HepG2 (cell line): Measurements from ENCODE around the gene MMP7. TPM values are rescaled to one million over a fixed set of nuclear protein-coding genes. Genes with fewer than 3 reads are reported as not detected.

Experiments used
- ATF1 ChIP-seq: IDR thresholded peaks from 2 replicates; pipeline ENCODE4 v1.6.1; 2016; ENCODE audit warnings: mild to moderate bottlenecking, control low read depth
- EED ChIP-seq: sonication (generic); formaldehyde crosslinking; IDR thresholded peaks from 2 replicates; pipeline ENCODE4 v1.5.0; 2020; ENCODE audit warnings: mild to moderate bottlenecking, missing genetic modification reagents
- EP300 ChIP-seq, 3 experiments: sonication (generic) in 1 of 3; formaldehyde crosslinking in 1 of 3; IDR thresholded peaks; 2 replicates each; pipeline versions ENCODE4 v1.5.1 to v1.6.1; 2011 to 2020; ENCODE audit warnings: low read depth in 2 of 3, low read length in 2 of 3, borderline replicate concordance in 1 of 3, improper control_type of control experiment in 1 of 3, mild to moderate bottlenecking in 1 of 3, missing genetic modification reagents in 1 of 3, moderate library complexity in 1 of 3
- GTF3A ChIP-seq: sonication (generic); formaldehyde crosslinking; conservative IDR thresholded peaks from 2 replicates; pipeline ENCODE4 v1.4.0; 2020; ENCODE audit warnings: mild to moderate bottlenecking, missing genetic modification reagents
- KLF9 ChIP-seq: IDR thresholded peaks from 2 replicates; pipeline ENCODE4 v1.6.1; 2016; ENCODE audit warnings: low read depth
- MED1 ChIP-seq: sonication (generic); formaldehyde crosslinking; IDR thresholded peaks from 2 replicates; pipeline ENCODE4 v1.4.0; 2020; ENCODE audit warnings: missing genetic modification reagents
- MZF1 ChIP-seq: sonication (generic); formaldehyde crosslinking; IDR thresholded peaks from 2 replicates; pipeline ENCODE4 v1.8.1; 2023; ENCODE audit warnings: mild to moderate bottlenecking, missing genetic modification reagents, borderline replicate concordance
- PHF21A ChIP-seq: sonication (generic); formaldehyde crosslinking; IDR thresholded peaks from 2 replicates; pipeline ENCODE4 v1.5.0; 2020; ENCODE audit warnings: mild to moderate bottlenecking, missing genetic modification reagents
- RXRB ChIP-seq: IDR thresholded peaks from 2 replicates; pipeline ENCODE4 v1.6.1; 2016; ENCODE audit warnings: borderline replicate concordance, missing genetic modification reagents, missing compliant biosample characterization
- SALL1 ChIP-seq: sonication (generic); formaldehyde crosslinking; IDR thresholded peaks from 2 replicates; pipeline ENCODE4 v1.8.0; 2022; ENCODE audit warnings: mild to moderate bottlenecking, missing genetic modification reagents
- SP4 ChIP-seq: sonication (generic); formaldehyde crosslinking; IDR thresholded peaks from 2 replicates; pipeline ENCODE4 v1.8.1; 2023; ENCODE audit warnings: mild to moderate bottlenecking, missing genetic modification reagents
- polyA plus RNA-seq, 8 experiments: library from polyadenylated mRNA; depleted of rRNA in 3 of 8; stranded (reverse) in 7 of 8; unstranded in 1 of 8; fragments of >200 nt; fragmentation: Illumina TruSeq in 4 of 8; extraction: Trizol in 4 of 8; gene quantifications; 2 replicates each; pipeline versions ENCODE4 v1.2.1 to v1.2.3, GENCODE V29; 2011 to 2016; ENCODE audit warnings: low read depth in 4 of 8, missing spikeins in 1 of 8, mixed read lengths in 1 of 8; ENCODE audit not compliant: insufficient read depth in 1 of 8
- total RNA-seq, 5 experiments: library from RNA; depleted of rRNA; stranded (reverse); fragments of >200 nt; fragmentation: Illumina TruSeq; extraction: Trizol; gene quantifications; 2 replicates each; pipeline ENCODE4 v1.2.3, GENCODE V29; 2016; ENCODE audit warnings: low read depth in 1 of 5
- TF ChIP-seq, protein P1 (sequence below): sonication (generic); formaldehyde crosslinking; IDR thresholded peaks from 2 replicates; pipeline ENCODE4 v1.5.1; 2020; ENCODE audit warnings: mild to moderate bottlenecking, missing genetic modification reagents, borderline replicate concordance
- TF ChIP-seq, protein P2 (sequence below): sonication (generic); formaldehyde crosslinking; IDR thresholded peaks from 2 replicates; pipeline ENCODE4 v1.4.0; 2020; ENCODE audit warnings: missing genetic modification reagents, borderline replicate concordance
- TF ChIP-seq, protein P3 (sequence below): IDR thresholded peaks from 2 replicates; pipeline ENCODE4 v1.4.0; 2020; ENCODE audit warnings: mild to moderate bottlenecking, missing genetic modification reagents

Gene MMP7
- total and polyA plus RNA-seq, 2 of the 13 experiments (the other 11 are each of a cell fraction or from before 2014, with no cell fraction given), result 0.17 TPM; not detected in 1

DNA sequence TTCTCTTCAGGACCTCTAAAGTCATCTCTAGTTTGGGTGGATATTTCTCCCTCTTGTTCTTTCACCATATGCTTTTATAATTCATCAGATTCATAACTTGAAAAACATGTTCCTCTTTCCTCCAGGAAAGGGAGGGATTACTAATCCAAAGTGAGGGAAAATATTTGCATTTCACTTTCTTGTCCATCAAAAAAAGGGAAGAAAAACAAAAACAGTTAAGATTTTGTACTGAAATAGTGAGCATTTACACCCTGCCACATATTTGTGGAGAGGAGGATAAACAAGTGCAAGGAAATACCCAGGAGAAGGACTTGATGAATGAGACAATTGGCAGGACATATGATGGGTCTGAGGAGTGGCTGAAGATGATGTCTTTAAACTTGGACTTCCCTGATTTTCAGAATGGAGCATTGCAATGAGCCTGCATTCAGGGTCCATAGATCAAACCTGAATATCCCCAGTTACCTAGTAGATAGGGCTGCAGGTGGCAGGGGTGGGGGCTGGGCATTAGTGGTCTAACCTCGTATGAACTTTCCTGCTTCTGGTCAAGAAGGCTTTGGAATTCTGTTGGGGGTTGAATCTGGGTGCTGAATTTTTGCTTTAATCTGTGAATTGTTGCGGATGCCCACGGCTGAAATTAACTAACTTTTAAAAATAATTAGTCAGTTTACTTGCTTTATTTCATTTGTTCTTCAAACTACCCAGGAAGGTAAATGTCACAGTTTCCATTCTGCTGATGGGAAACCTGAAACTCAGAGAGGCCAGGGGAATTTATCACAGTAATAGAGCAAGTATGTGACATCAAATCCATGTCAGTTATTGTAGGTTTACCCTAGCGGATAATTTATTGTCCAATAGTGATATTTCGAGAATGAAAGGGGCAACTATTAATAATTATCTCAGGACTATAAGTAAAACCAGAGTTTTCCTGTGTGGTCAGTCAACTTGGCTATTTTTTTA is 41.1 kb downstream of the MMP7 start (continued):
- TF ChIP-seq, protein P1, sequence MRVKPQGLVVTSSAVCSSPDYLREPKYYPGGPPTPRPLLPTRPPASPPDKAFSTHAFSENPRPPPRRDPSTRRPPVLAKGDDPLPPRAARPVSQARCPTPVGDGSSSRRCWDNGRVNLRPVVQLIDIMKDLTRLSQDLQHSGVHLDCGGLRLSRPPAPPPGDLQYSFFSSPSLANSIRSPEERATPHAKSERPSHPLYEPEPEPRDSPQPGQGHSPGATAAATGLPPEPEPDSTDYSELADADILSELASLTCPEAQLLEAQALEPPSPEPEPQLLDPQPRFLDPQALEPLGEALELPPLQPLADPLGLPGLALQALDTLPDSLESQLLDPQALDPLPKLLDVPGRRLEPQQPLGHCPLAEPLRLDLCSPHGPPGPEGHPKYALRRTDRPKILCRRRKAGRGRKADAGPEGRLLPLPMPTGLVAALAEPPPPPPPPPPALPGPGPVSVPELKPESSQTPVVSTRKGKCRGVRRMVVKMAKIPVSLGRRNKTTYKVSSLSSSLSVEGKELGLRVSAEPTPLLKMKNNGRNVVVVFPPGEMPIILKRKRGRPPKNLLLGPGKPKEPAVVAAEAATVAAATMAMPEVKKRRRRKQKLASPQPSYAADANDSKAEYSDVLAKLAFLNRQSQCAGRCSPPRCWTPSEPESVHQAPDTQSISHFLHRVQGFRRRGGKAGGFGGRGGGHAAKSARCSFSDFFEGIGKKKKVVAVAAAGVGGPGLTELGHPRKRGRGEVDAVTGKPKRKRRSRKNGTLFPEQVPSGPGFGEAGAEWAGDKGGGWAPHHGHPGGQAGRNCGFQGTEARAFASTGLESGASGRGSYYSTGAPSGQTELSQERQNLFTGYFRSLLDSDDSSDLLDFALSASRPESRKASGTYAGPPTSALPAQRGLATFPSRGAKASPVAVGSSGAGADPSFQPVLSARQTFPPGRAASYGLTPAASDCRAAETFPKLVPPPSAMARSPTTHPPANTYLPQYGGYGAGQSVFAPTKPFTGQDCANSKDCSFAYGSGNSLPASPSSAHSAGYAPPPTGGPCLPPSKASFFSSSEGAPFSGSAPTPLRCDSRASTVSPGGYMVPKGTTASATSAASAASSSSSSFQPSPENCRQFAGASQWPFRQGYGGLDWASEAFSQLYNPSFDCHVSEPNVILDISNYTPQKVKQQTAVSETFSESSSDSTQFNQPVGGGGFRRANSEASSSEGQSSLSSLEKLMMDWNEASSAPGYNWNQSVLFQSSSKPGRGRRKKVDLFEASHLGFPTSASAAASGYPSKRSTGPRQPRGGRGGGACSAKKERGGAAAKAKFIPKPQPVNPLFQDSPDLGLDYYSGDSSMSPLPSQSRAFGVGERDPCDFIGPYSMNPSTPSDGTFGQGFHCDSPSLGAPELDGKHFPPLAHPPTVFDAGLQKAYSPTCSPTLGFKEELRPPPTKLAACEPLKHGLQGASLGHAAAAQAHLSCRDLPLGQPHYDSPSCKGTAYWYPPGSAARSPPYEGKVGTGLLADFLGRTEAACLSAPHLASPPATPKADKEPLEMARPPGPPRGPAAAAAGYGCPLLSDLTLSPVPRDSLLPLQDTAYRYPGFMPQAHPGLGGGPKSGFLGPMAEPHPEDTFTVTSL (CRISPR knock-in tag), result peak; percentile 34; the same call in 1 of the 2 replicates
- TF ChIP-seq SALL1 (CRISPR knock-in tag), result peak; percentile 36; the same call in 1 of the 2 replicates
- no peak for TF ChIP-seq GTF3A
- TF ChIP-seq KLF9 (CRISPR knock-in tag), result no peak
- TF ChIP-seq SP4 (CRISPR knock-in tag), result no peak
- TF ChIP-seq, protein P2, sequence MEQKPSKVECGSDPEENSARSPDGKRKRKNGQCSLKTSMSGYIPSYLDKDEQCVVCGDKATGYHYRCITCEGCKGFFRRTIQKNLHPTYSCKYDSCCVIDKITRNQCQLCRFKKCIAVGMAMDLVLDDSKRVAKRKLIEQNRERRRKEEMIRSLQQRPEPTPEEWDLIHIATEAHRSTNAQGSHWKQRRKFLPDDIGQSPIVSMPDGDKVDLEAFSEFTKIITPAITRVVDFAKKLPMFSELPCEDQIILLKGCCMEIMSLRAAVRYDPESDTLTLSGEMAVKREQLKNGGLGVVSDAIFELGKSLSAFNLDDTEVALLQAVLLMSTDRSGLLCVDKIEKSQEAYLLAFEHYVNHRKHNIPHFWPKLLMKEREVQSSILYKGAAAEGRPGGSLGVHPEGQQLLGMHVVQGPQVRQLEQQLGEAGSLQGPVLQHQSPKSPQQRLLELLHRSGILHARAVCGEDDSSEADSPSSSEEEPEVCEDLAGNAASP (CRISPR knock-in tag), result peak; percentile 94; the same call in 1 of the 2 replicates
- TF ChIP-seq ATF1 (CRISPR knock-in tag), result no peak
- TF ChIP-seq PHF21A, result 0 out of 2 replicates have a peak, but pooled peaks have one; percentile 20
- peak; percentile 80 for TF ChIP-seq RXRB
- TF ChIP-seq, protein P3, sequence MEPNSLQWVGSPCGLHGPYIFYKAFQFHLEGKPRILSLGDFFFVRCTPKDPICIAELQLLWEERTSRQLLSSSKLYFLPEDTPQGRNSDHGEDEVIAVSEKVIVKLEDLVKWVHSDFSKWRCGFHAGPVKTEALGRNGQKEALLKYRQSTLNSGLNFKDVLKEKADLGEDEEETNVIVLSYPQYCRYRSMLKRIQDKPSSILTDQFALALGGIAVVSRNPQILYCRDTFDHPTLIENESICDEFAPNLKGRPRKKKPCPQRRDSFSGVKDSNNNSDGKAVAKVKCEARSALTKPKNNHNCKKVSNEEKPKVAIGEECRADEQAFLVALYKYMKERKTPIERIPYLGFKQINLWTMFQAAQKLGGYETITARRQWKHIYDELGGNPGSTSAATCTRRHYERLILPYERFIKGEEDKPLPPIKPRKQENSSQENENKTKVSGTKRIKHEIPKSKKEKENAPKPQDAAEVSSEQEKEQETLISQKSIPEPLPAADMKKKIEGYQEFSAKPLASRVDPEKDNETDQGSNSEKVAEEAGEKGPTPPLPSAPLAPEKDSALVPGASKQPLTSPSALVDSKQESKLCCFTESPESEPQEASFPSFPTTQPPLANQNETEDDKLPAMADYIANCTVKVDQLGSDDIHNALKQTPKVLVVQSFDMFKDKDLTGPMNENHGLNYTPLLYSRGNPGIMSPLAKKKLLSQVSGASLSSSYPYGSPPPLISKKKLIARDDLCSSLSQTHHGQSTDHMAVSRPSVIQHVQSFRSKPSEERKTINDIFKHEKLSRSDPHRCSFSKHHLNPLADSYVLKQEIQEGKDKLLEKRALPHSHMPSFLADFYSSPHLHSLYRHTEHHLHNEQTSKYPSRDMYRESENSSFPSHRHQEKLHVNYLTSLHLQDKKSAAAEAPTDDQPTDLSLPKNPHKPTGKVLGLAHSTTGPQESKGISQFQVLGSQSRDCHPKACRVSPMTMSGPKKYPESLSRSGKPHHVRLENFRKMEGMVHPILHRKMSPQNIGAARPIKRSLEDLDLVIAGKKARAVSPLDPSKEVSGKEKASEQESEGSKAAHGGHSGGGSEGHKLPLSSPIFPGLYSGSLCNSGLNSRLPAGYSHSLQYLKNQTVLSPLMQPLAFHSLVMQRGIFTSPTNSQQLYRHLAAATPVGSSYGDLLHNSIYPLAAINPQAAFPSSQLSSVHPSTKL (CRISPR knock-in tag), result peak; percentile 26; the same call in 1 of the 2 replicates
- TF ChIP-seq MED1, result peak; percentile 44
- TF ChIP-seq MZF1, result no peak
- no peak for TF ChIP-seq EED
- TF ChIP-seq EP300 (IDR thresholded peaks at IDR 0.05; ENCODE audit: low read depth in 2 of 2, low read length in 2 of 2), result 0 out of 4 replicates have a peak, but pooled peaks of 1 of the 2 experiments have one; percentile 17
- TF ChIP-seq EP300 (CRISPR knock-in tag; IDR thresholded peaks at IDR 0.05; ENCODE audit: borderline replicate concordance), result no peak
